GM12873 (cell line): ENCODE measurements around the gene PLCL1.

Source experiments
- CTCF ChIP-seq: IDR thresholded peaks from 2 replicates; pipeline ENCODE4 v1.5.1; 2012; ENCODE audit warnings: low read depth, mild to moderate bottlenecking, moderate library complexity, low read length, control low read depth; ENCODE audit not compliant: insufficient read depth; ENCODE audit errors: missing control alignments

Gene PLCL1

GRCh38 chr2:198052741-198053140, 248.3 kb downstream of the PLCL1 start:
- TF ChIP-seq CTCF: no peak

DNA sequence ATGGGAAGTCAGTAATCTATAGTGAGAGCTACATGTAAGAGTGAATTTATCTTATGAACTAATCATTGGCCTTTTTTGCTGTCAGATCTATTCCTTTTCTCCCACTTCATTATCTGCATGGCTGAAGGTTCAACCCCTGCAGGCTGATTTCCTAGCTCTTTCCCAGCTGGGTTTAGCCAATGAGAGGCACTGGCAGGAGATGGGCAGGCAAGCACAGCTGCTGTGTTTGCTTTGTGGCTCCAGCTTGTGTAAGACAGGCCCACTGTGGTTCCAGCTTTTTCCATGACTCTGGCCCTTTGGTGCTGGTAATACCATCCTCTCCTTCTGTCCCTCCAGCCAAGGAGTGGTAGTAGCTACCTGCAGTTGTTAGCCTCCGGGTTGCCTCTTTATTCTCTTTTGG, 248.8 kb downstream of the PLCL1 start:
- TF ChIP-seq CTCF: no peak

DNA sequence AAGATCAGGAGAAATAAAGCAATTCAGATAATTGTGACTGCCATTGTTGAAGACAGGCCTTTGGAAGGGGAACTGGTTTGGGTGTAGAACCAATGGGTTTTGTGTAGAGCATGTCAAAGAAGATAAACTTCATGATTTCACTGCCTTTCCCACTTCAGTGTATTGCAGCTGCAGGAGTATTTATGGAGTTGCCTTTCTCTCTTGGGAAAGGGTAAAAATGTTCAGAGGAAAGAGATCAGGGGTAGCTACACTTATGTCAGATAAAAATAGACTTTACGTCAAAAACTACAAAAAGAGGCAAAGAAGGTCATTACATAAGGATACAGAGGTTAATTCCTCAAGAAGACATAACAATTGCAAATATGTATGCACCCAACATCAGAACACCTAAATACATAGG, 249.4 kb downstream of the PLCL1 start:
- no peak for TF ChIP-seq CTCF

GRCh38 chr2:198054299-198054698, 249.9 kb downstream of the PLCL1 start:
- peak; percentile 70 for TF ChIP-seq CTCF

DNA sequence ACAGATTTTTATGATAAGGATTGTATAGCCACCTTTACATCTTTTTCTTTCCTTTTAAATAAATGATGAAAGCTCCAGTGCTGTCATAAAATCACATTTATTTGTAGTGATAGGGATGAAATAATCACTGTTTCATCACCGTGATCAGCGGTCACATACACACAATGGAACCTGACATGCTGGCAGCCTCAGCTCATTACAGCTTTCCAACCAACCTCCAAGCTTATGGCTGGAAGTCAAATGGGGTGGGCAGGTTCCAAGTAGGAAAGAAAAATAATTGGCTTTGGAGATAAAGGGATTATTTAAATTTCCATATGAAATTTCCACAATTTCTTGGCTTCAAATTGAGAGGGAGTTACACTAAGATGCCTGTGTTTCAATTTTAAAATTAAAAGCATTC, 251.3 kb downstream of the PLCL1 start:
- TF ChIP-seq CTCF: no peak

- no peak for TF ChIP-seq CTCF
These were observed 252.4 kb downstream of the PLCL1 start for GRCh38 chr2:198056836-198057235.

GRCh38 chr2:198059800-198060199, 255.4 kb downstream of the PLCL1 start:
- TF ChIP-seq CTCF: no peak
